GM23338 (cell line): ENCODE measurements around the gene PRKG2.

Experiments used
- CREB1 ChIP-seq: fragments of 250-450 bp; sonication (Bioruptor Pico); IDR thresholded peaks from 2 replicates; pipeline ENCODE4 v1.5.0; 2020; ENCODE audit warnings: low read depth, mild to moderate bottlenecking, moderate library complexity
- CTCF ChIP-seq, 2 experiments: fragments of 200-600 bp in 1 of 2; sonication (generic) in 1 of 2; conservative IDR thresholded peaks; 2 replicates each; pipeline versions ENCODE4 v1.5.1 to v1.6.1; 2016 to 2017; ENCODE audit warnings: antibody characterized with exemption in 2 of 2, low read depth in 2 of 2, mild to moderate bottlenecking in 2 of 2, moderate library complexity in 1 of 2
- ETS1 ChIP-seq: IDR thresholded peaks from 2 replicates; pipeline ENCODE4 v1.6.1; 2016; ENCODE audit warnings: antibody characterized with exemption
- EZH2 ChIP-seq: fragments of 200-600 bp; sonication (generic); IDR thresholded peaks from one replicate; pipeline ENCODE4 v1.8.0; 2017; ENCODE audit warnings: antibody characterized with exemption, mild to moderate bottlenecking, low read depth; ENCODE audit not compliant: unreplicated experiment
- EZH2phosphoT487 ChIP-seq: fragments of 200-600 bp; sonication (generic); IDR thresholded peaks from one replicate; pipeline ENCODE4 v1.8.1; 2018; ENCODE audit warnings: antibody characterized with exemption; ENCODE audit not compliant: unreplicated experiment
- JUNB ChIP-seq: IDR thresholded peaks from one replicate; pipeline ENCODE4 v1.6.1; 2016; ENCODE audit warnings: antibody characterized with exemption; ENCODE audit not compliant: unreplicated experiment
- NANOG ChIP-seq: IDR thresholded peaks from 2 replicates; pipeline ENCODE4 v1.6.1; 2016; ENCODE audit warnings: antibody characterized with exemption, borderline replicate concordance
- POLR2AphosphoS5 ChIP-seq: IDR thresholded peaks from 2 replicates; pipeline ENCODE4 v1.6.1; 2016; ENCODE audit warnings: antibody characterized with exemption, low read depth
- REST ChIP-seq: IDR thresholded peaks from one replicate; pipeline ENCODE4 v1.6.1; 2018; ENCODE audit warnings: antibody characterized with exemption; ENCODE audit not compliant: unreplicated experiment
- STAT1 ChIP-seq: IDR thresholded peaks from one replicate; pipeline ENCODE4 v1.6.1; 2016; ENCODE audit warnings: antibody characterized with exemption; ENCODE audit not compliant: unreplicated experiment
- ZNF114 ChIP-seq: fragments of 250-450 bp; sonication (Bioruptor Pico); IDR thresholded peaks from 2 replicates; pipeline ENCODE4 v1.5.0; 2020; ENCODE audit warnings: mild to moderate bottlenecking, moderate library complexity
- ZNF331 ChIP-seq: fragments of 250-450 bp; sonication (Bioruptor Pico); IDR thresholded peaks from 2 replicates; pipeline ENCODE4 v1.5.0; 2020; ENCODE audit warnings: low read depth, mild to moderate bottlenecking, moderate library complexity
- ZNF462 ChIP-seq: fragments of 250-450 bp; sonication (Bioruptor Pico); IDR thresholded peaks from 2 replicates; pipeline ENCODE4 v1.5.0; 2020; ENCODE audit warnings: mild to moderate bottlenecking, moderate library complexity

GRCh38 chr4:81149976-81150375, 65.0 kb downstream of the PRKG2 start:
- no peak for TF ChIP-seq CTCF (conservative IDR thresholded peaks at IDR 0.05; ENCODE audit: low read depth in 2 of 2)
- TF ChIP-seq EZH2phosphoT487, result no peak
- TF ChIP-seq EZH2, result no peak
- no peak for TF ChIP-seq POLR2AphosphoS5
- TF ChIP-seq REST, result no peak
- TF ChIP-seq NANOG, result no peak
- no peak for TF ChIP-seq ZNF331 (CRISPR knock-in tag)
- no peak for TF ChIP-seq JUNB
- TF ChIP-seq CREB1, result no peak
- TF ChIP-seq ETS1, result no peak
- TF ChIP-seq STAT1, result no peak
- no peak for TF ChIP-seq ZNF114
- TF ChIP-seq ZNF462 (CRISPR knock-in tag), result no peak
